SIG-M5 treated with dmso at 0.1 percent for 504 hours (cell line): ENCODE results near the gene CDYL.

Experiments used
- DNase-seq: peaks from one replicate; lab custom pipeline; 2025; ENCODE audit not compliant: unreplicated experiment; lab: John Stamatoyannopoulos, UW

CDYL gene

DNA sequence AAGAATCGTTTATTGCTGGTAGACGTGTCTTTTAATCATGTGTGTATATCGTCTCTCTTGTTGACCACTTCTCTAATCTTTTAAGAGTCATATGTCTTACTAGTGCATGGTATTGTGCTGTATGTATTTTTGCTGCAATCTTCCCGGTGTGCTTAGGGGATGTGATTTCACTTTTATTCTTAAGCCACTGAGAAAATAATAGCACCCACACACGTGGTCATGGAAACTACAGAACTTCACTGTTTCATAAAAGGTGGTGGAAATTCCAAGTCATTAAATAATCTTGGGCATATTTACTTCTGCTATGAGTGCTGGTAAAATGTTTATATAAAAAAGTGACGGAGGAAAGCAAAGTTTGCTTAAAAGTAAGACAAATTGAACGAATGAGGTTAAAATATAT, 3.0 kb upstream of the CDYL start:
- DNase-seq: no peak

DNA sequence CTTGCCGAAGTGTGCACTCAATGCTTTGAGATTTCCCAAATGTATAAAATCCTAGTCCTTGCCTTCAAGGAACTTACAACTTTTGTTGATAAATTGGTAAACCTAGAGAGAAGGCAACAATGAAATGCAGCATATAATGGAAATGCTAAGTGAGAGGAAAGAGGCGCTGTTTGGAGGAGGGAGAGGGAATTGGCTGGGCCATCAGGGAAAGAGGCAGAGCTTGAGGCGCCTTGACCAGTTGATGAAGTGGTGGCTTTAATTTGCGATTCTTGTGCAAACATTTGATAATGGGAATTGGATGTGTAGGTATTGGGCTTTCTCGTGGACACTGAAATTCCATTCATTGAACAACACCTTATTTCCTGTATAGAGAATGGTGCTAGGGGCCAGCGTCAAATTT, 1.9 kb upstream of the CDYL start:
- DNase-seq: no peak

DNA sequence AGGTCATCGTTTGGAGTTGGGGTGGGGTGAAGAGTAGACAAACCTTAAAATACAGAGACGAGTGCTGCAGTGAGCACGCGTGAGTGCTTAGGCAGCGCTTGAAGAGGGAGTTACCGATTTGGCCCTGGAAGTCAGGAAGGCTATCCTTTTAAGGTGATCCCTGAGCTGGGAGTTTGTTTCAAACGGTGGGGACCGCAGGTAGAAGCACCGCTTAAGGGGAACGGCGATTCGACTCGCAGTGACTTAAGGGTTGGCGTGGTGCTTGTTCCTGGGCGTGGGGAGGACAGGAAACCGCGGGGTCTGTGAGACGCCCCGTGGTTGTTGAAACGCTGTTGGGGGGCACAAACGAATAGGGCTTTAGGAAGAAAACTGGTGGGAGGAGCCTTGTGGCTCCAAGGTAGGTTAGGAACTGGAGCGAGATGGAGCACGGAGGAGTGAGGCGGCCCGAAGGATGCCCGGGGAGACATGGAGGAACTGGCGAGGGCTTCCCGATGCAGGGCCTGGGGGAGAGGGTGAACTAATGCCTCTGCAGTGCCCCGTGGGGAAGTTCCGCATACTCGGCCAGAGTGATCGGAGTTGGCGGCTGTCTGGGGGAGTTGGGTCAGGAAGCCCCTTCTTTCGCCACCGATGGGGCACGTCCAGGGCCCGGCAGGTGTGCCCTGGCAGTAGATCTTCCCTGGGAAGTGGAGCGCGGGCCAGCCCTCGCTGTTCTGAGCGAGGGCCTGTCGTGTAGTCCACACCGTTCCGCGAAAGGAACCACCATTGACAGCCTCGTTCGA, 1.3 kb upstream of the CDYL start:
- DNase-seq: no peak

DNA sequence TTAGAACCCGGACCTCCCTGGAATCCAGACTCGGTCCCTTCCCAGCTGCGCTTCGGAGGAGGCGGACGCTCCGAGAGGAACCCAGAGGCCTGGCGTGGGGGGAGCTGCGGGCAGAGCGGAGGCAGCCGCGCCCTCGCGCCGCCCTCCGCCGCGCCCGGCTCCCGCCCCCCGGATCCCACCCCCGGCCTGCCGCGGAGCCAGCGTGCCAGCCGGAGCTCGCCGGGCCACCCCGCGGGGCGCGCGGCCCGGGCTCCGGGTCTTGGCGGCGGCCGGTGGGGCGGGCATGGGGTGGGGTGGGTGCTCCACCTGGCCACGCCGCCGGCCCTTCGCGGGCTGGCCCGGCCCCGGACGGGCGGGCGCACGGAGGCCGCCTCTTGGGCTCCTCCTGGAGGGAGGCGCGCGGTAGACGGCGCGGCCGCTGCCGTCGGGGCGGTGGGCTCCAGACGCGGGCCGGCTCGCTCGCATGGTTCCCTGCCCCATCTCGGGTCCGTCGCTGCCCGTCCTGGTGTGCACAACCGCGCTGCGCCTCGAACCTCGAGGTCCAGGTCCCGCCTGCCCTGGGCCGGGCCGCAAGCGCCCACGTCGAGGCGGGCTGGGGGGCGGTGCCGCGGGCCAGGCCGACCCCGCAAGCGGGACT, 592 bp upstream of the CDYL start:
- peak; percentile 70 for DNase-seq

DNA sequence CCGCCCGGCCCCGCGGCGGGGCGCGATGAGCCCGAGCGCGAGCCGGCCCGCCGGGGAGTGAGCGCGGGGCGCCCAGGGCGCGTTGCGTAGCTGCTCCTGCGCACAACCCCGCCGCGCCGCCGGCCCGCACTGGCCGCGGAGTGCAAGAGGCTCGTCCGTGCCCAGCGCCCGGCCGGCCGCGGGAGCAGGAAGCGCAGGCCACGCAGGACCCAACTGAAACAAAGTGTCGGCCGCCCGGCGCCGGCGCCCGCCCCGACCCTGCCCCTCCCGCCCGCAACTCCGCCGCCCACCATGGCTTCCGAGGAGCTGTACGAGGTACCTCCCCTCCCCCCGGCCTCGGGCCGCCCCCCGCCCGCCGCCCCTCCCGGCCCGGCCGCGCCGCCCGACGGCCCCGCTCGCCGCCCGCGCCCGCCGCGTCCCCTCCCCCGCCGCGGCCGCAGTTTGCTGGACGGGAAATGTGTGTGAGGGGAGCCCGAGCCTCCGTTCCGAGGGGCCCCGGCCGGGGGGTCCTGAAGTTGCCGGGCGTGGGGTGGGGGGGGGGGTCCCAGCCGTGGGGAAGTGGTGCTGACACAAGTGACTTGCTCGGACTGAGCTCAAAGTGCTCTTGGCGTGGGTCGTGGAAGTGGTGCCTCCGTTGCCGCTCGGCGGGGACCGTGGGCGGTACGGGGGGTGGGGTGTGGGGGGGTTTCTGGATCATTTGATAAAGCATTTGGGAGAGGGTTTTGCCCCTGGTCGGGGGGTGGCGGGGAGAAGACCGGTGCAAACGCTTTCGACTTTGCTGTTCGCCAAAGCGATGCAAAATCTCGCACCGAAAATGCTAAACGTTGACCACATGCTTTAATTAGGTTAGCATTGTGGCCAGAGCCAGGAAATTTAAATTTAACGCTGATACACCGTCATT, 539 bp downstream of the CDYL start:
- DNase-seq: no peak

DNA sequence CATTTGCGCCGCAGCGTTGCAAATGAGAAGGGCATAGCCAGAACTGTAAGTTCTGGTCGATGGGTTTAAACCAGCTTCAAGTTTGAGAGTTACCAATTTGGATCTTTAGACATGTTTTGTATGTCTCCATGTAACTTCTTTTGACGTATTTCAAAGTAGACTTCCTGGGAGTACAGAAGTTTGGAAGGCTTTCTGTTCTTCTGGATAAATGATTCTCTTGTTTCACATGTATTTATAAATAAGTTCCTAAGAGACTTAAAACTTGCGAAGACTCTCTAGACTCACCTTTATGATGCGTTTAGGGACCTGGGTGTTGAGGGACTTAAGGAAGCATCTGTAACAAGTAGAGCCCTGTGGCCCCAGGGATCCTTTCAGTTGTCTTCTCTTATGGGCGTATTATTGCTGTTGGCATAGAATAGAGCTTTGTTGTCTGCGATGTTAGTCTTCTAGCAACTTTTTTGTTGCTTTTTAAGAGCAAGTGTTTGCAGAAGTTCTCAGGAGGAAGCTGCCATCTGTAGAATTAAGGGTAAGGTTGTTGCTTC, 1.3 kb downstream of the CDYL start:
- DNase-seq: peak; percentile 15

DNA sequence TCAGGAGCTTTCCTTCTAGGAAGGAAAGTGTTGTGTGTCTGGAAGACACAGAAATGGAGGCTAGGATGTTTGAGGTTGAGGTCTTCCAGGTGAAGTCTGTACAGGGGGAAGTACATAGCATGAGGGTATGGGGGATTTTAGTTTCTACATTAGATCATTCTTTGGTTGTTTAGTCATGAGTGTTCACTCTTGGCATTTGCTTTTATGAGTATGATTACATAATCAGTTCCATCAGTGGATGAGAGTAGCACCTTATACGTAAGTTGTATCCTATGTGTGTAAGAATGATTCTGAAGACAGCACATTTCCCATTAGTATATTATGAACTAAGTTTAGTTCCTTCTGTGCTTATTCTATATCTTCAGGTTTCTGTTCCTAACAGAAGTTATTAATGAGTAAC, 1.9 kb downstream of the CDYL start:
- no peak for DNase-seq

DNA sequence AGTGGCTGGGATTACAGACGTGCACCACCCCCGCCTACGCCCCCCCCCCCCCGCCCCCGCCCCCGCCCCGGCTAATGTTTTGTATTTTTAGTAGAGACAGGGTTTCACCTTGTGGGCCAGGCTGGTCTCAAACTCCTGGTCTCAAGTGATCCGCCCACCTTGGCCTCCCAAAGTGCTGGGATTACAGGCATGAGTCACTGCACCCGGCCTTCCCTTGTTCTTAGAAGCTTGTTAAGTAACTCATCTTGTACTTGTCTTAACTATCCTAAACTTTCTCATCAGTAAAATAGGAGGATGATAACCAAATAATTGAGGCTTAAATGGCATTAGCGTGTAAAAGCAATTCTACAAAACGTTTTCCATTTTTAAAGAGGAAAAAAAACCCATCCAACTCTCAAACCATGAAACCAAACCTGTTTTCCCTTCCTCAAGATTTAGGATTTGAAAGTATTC, 4.2 kb downstream of the CDYL start:
- no peak for DNase-seq

DNA sequence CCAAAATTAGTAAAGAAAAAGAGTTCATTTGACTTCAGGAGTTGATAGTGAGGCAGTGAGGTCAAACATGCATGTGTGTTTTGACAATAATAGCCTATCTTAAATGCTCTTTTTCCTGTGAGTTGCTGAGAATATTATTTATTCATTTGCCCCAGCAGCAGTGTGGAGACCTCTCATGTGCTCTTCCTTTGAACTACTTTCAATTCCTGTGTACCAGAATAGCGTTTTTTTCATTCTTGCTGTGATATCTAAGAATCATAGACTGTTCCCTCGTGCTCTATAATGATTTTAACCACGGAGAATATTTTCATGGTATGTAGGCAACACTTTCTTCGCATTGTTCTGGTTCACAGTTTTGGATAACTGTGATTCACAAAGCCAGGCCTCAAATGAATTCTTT, 5.2 kb downstream of the CDYL start:
- no peak for DNase-seq

DNA sequence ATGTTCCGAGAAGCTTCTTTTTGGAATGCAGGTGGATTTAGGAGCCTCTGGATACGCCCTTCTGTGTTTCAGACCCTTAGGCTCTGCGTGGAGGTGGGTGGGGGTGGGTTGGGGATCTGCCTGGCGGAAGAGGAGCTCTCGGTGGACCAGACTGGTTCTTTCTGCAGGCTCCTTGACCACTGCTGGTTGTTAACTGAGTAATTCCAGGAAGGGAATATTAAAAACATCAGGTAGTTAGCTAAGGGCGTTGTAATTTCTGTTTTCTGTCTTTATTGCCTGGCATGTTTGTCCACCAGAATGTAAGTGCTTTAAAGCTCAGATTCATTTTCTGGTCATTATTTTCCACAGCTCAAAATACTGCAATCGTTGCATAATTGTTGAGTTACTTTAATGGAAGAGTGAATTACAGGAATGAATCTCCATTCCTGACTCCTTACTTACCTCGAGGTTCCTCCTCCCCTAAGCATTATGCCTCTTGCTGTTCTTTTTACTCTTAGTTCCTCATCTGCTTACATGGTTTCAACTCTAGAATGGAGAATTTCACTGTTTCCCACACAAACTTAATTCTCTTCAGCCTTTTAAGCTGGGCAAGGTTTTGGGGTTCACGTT, 5.9 kb downstream of the CDYL start:
- no peak for DNase-seq

DNA sequence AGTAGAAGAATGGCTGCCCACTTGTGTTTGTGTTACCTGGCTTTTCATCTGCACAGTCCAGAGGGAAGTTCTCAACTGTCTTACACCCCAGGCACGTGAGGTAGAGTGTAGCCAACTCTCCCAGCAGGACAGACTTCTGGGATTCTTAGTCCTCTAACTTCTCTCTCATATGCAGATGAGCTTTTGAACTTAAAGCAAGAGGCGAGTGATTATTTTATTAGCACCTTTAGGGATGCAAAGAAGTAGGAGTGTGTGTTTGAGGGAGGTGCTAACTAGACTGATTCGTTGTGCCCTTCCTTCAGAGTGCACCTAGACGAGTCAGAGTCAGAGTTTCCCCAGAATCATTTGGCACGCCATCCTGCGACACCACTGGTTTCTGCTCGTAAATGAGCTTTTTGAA, 10.8 kb downstream of the CDYL start:
- DNase-seq: no peak

DNA sequence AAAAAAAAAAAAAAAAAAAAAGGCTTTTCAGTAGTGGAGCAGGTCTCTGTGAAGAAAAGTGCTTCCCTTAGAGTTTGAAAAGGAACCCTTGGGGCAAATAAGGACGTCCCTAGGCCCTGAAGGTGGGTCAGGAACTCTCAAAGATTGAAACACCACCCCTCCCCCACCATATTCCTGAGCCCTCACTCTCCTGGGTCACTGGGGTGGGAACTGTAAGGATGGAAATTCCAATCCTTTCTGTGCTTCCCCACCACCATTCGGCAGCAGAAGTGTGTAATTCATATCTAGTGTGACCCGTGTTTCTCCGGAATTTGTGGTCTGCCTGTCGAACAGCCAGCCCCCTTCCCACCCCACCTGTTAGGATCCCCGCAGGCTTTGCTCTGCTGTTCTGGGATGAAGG, 12.3 kb downstream of the CDYL start:
- no peak for DNase-seq

DNA sequence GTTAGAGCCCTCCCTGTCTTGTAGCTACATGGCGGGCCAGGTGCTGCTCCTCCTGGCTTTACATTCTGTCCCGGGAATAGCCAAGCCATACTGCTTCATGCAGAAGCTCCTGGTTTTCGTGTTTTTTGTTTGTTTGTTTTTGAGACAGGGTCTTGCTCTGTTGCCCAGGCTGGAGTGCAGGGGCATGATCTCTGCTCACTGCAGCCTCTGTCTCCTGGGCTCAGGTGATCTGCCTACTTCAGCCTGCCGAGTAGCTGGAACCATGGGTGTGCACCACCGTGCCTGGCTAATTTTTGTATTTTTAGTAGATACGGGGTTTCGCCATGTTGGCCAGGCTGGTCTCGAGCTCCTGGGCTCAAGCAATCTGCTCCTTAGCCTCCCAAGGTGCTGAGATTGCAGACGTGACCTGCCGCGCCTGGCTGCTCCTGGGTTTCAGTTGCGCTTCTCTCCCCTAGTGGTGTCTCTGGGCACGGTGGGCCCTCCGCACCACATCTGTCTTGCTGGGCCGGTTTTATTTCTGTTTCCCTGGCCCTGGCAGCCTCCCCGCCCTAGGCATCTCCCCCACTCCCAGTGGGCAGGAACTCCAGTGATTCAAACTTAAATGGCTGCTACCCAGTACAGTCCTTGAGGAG, 12.9 kb downstream of the CDYL start:
- no peak for DNase-seq

DNA sequence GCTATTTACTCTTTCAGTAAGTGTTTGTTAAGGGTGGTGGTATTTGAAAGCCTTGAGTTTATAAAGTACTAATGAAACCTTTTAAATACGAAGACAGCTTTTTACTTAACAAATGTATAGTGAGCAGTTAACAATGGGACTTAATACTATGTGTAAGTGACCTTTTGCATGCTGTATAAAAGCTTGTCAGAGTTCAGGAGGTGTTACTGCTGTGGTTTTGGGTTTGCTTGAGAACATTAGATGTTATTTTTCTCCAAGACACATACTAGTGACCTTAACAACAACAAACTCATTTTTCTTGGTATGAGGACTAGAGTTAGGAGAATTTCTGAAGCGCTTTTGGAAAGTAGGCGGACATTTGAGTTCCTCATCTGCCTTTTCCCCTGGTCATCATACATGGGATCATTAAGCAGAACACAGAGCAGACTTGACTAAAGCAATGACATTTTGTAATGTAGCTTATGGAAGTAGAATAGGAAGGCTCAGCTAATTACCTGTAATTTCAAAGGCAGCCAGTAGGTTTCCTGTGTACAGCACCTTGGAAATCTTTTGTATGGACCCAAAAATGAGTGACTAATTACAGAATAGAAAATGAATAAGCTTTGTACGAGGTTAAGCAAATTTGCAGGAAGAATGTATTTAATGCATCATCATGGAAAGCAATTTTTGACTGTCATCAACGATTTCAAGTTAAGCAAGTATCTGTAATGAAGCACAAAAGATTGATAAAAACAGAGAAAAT, 14.1 kb downstream of the CDYL start:
- DNase-seq: no peak

DNA sequence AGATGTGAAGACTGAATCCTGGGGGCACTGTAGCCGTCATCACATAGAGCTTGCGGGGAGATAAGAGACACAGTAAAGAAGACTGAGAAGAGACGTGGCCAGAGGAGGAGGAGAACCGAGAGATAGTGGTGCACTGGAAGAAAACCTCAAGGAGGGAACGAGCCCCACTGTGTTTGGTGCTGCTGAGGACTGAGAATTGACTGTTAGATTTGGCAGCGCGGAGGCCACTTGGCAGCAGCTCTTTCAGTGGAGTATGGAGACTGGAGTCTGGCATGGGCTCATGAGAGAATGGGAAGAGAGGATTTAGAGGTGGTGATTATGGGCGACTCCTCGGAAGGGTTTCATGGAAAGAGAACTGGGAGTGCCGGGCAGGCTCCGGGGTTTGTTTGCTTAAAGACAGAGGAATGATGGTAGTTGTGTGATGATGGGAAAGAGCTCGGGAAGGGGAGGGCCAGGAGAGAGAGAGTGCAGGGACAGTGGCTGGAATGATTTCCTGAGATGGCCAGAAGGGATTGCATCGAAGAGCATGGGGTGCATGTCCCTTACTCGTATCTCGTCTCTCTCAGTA, 18.0 kb downstream of the CDYL start:
- DNase-seq: no peak

DNA sequence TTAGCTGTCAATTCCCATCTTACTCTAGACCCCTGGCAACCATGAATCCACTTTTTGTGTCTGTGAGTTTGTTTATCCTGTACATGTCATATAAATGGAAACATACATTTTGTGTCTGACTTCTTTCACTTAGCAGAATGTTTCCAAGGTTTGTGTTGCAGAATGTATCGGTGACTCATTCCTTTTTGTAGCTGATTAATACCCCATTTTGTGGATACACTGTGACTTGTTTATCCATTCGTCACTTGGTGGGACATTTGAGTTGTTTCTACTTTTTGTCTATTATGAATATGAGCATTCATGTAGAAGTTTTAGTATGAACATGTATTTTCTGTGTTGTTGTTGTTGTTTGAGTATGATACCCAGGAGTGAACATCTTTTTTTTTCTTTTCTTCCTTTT, 21.4 kb downstream of the CDYL start:
- no peak for DNase-seq

DNA sequence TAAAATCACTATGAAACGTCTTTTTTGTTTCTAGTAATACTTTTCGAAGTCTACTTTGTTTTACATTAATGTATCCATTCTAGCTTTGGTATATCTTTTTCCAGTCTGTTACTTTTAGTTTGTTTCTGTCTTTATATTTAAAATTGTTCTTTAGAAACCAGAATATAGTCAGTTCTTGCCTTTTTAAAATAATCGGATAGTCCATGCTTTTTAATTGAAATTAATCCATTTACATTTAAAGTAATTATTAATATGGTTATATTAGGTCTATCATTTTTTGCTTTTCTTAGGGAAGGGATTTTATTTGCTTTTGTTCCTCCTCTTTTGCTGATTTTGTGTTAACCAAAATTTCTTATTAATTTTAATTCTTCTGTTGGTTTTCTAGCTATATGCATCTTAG, 23.7 kb downstream of the CDYL start:
- no peak for DNase-seq

DNA sequence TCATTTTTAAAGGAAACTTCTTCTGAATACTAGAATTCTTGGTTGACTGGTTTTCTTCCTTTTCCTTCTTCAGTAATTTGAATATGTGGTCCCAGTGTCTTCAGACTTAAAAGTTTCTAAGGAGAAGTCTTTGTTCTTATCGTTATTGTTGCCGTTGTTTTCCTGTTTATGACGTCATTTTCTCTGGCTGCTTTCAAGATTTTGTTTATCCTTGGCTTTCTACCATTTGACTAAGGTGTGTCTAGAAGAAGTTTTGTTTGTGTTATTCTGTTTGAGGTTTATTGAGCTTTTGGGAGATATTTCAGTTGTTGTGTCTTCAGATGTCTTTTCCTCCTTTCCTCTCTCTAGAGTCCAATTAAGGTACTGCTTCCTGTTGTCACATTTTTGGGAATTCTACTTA, 24.5 kb downstream of the CDYL start:
- DNase-seq: no peak

DNA sequence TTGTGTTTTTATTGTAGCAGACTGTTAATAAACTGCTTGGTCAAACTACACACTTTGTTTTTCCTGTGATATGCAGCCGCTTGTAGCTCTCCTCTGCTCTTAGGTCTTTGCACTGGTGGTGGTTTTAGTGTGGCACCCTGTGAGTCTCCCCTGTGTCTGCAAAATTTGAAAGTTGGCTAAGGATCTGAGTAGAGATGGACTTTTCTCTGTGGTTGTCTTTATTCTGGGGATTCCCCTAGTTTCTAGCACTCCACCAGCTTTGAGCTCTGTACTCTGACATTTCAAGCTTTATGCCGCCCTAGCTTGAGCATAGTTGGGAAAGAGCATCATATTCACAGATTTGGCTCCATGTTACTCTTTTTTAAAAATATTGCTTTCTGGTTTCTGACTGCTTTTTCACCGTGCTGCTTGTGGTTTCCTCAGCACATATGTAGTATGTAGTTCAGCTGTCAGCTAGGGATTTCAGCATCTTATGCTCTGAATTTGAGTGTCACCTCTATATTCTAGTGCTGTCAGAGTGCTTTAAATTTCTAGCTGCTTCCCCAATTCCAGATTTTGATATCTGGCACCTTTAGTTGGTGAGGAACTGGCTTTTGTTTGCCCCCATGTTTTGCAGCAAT, 25.4 kb downstream of the CDYL start:
- DNase-seq: no peak
